WI38 (cell line): ENCODE results near the gene BRINP2.

ENCODE experiments used
- H3K4me3 ChIP-seq: 2 replicates; pipeline ENCODE4 v1.5.1; 2011; ENCODE audit warnings: low read depth, mild to moderate bottlenecking, control low read depth, low read length
- CTCF ChIP-seq: IDR thresholded peaks from 2 replicates; pipeline ENCODE4 v1.5.1; 2012; ENCODE audit warnings: low read depth, mild to moderate bottlenecking, control low read depth, low read length

BRINP2 gene

GRCh38 chr1:177238967-177239366 lies 68.2 kb downstream of the BRINP2 start:
- H3K4me3 ChIP-seq = no peak overlapping the region
- no peak for TF ChIP-seq CTCF

GRCh38 chr1:177239792-177240191 lies 69.0 kb downstream of the BRINP2 start:
- no peak overlapping the region for H3K4me3 ChIP-seq
- no peak for TF ChIP-seq CTCF

GRCh38 chr1:177243773-177244172 lies 73.0 kb downstream of the BRINP2 start:
- no peak overlapping the region for H3K4me3 ChIP-seq

GRCh38 chr1:177246710-177247580 lies 76.2 kb downstream of the BRINP2 start:
- no peak overlapping the region for H3K4me3 ChIP-seq
- no peak for TF ChIP-seq CTCF

More at GRCh38 chr1:177243773-177244172, 73.0 kb downstream of the BRINP2 start:
- no peak for TF ChIP-seq CTCF

GRCh38 chr1:177247623-177248176 lies 76.9 kb downstream of the BRINP2 start:
- H3K4me3 ChIP-seq = no peak overlapping the region
- TF ChIP-seq CTCF = no peak

- no peak for TF ChIP-seq CTCF
- H3K4me3 ChIP-seq = no peak overlapping the region
Observed at GRCh38 chr1:177248258-177248657, 77.5 kb downstream of the BRINP2 start.

- TF ChIP-seq CTCF = no peak
- H3K4me3 ChIP-seq = no peak overlapping the region
Observed at GRCh38 chr1:177249231-177249630, 78.5 kb downstream of the BRINP2 start.
